NCI-H2171 treated with DMSO at 0.1 percent for 48 hours (cell line): ENCODE data around the gene CAT.

Experiments
- DNase-seq: peaks from one replicate; lab custom pipeline; 2025; lab: John Stamatoyannopoulos, UW

The CAT gene

GRCh38 chr11:34495724-34496377 is 57.1 kb downstream of the CAT start:
- no peak for DNase-seq

- no peak for DNase-seq
These were observed 61.2 kb downstream of the CAT start for GRCh38 chr11:34499719-34500500.

GRCh38 chr11:34501500-34501899 is 62.8 kb downstream of the CAT start:
- DNase-seq: no peak

GRCh38 chr11:34501949-34502348 is 63.2 kb downstream of the CAT start:
- DNase-seq: no peak

GRCh38 chr11:34502949-34503348 is 64.2 kb downstream of the CAT start:
- no peak for DNase-seq

GRCh38 chr11:34505874-34506273 is 67.1 kb downstream of the CAT start:
- DNase-seq: no peak

GRCh38 chr11:34507156-34507555 is 68.4 kb downstream of the CAT start:
- no peak for DNase-seq

- DNase-seq: no peak
These were observed 68.9 kb downstream of the CAT start for GRCh38 chr11:34507610-34508009.

GRCh38 chr11:34508524-34508923 is 69.8 kb downstream of the CAT start:
- DNase-seq: no peak

GRCh38 chr11:34509336-34509876 is 70.7 kb downstream of the CAT start:
- DNase-seq: peak; percentile 18

- no peak for DNase-seq
These were observed 71.5 kb downstream of the CAT start for GRCh38 chr11:34510218-34510617.

- DNase-seq: no peak
These were observed 71.9 kb downstream of the CAT start for GRCh38 chr11:34510673-34511072.

GRCh38 chr11:34512840-34513681 is 74.3 kb downstream of the CAT start:
- peak; percentile 32 for DNase-seq

- DNase-seq: no peak
These were observed 75.1 kb downstream of the CAT start, which contains the start of gene ELF5 for GRCh38 chr11:34513682-34514449. ELF5 (minus strand) TSS chr11:34513794; CDS start chr11:34505749, 8,045 bp downstream.

- DNase-seq: no peak
These were observed 75.9 kb downstream of the CAT start for GRCh38 chr11:34514597-34514996.

GRCh38 chr11:34516247-34517040 is 77.7 kb downstream of the CAT start:
- DNase-seq: no peak

- no peak for DNase-seq
These were observed 81.0 kb downstream of the CAT start for GRCh38 chr11:34519595-34520235.

GRCh38 chr11:34521265-34521664 is 82.5 kb downstream of the CAT start:
- no peak for DNase-seq
